ENCODE measurements around the gene MYZAP. TPM values are rescaled to one million over a fixed set of nuclear protein-coding genes. Genes with fewer than 3 reads are reported as not detected.

MYZAP gene
- total RNA-seq, 1 experiment from 2014 or later = 5.9 TPM

GRCh38 chr15:57662802-57663201 is 71.1 kb downstream of the MYZAP start:
- H3K4me1 ChIP-seq (replicated peaks; ENCODE audit: insufficient read depth) = 0 out of 2 replicates have a peak, but pooled peaks cover 4% of the 10 kb centered on the region
- no peak overlapping the region for H3K27ac ChIP-seq
- no peak for DNase-seq
- intact Hi-C loops (cut with micrococcal nuclease; ENCODE audit: unreplicated experiment) = no loop called here
- no peak for TF ChIP-seq CTCF (conservative IDR thresholded peaks at IDR 0.05)
- no peak for TF ChIP-seq EZH2 (IDR thresholded peaks at IDR 0.05; ENCODE audit: low read depth)
- no peak overlapping the region for H3K4me2 ChIP-seq
- no TSS peak for BruUV-seq (replicated peaks)
- H3K4me3 ChIP-seq = no peak overlapping the region
- no peaks in the 10 kb centered on the region for H3K36me3 ChIP-seq (ENCODE audit: low read depth)
- H3K9me2 ChIP-seq (ENCODE audit: insufficient read depth) = no peaks in the 10 kb centered on the region
- no peaks in the 10 kb centered on the region for H3F3A ChIP-seq (ENCODE audit: insufficient read depth, low read depth)
- H2AFZ ChIP-seq = no peak overlapping the region
- no peaks in the 10 kb centered on the region for H3K27me3 ChIP-seq (ENCODE audit: insufficient read depth, low read depth)
- no peaks in the 10 kb centered on the region for H3K79me2 ChIP-seq (ENCODE audit: low read depth)
- no peaks in the 10 kb centered on the region for H3K9me3 ChIP-seq (ENCODE audit: insufficient read depth, low read depth)
- H4K20me1 ChIP-seq (ENCODE audit: insufficient read depth) = no peaks in the 10 kb centered on the region
- POLR2A ChIA-PET (ENCODE audit: unreplicated experiment) = no interaction called here
- CTCF ChIA-PET = interaction anchor here (0.6 to 1.0 kb wide), 4 partner anchors 69 to 1414 kb away, joined by 3 to 12 read pairs (median 8); no protein-coding TSS in a partner anchor

GRCh38 chr15:57663262-57663661 is 71.6 kb downstream of the MYZAP start:
- H3K9me2 ChIP-seq (ENCODE audit: insufficient read depth) = no peaks in the 10 kb centered on the region
- BruUV-seq (replicated peaks) = no TSS peak

GRCh38 chr15:57665194-57665593 is 73.5 kb downstream of the MYZAP start:
- CTCF ChIA-PET = no interaction called here
- H3K27ac ChIP-seq = no peak overlapping the region
- no peak for TF ChIP-seq EZH2 (IDR thresholded peaks at IDR 0.05; ENCODE audit: low read depth)
- TF ChIP-seq CTCF (conservative IDR thresholded peaks at IDR 0.05) = no peak
- no peak overlapping the region for H3K4me3 ChIP-seq
- H3K79me2 ChIP-seq (ENCODE audit: low read depth) = no peaks in the 10 kb centered on the region
- no peaks in the 10 kb centered on the region for H3K27me3 ChIP-seq (ENCODE audit: insufficient read depth, low read depth)
- no peak overlapping the region for H3K4me2 ChIP-seq
- no peaks in the 10 kb centered on the region for H3K36me3 ChIP-seq (ENCODE audit: low read depth)
- H4K20me1 ChIP-seq (ENCODE audit: insufficient read depth) = no peaks in the 10 kb centered on the region
- H3F3A ChIP-seq (ENCODE audit: insufficient read depth, low read depth) = no peaks in the 10 kb centered on the region
- no peaks in the 10 kb centered on the region for H3K9me2 ChIP-seq (ENCODE audit: insufficient read depth)
- POLR2A ChIA-PET (ENCODE audit: unreplicated experiment) = no interaction called here
- no peaks in the 10 kb centered on the region for H3K9me3 ChIP-seq (ENCODE audit: insufficient read depth, low read depth)
- BruUV-seq (replicated peaks) = no TSS peak
- intact Hi-C loops (cut with micrococcal nuclease; ENCODE audit: unreplicated experiment) = no loop called here
- DNase-seq = no peak
- H2AFZ ChIP-seq = no peak overlapping the region
- H3K4me1 ChIP-seq (replicated peaks; ENCODE audit: insufficient read depth) = 0 out of 2 replicates have a peak, but pooled peaks cover 4% of the 10 kb centered on the region

More at GRCh38 chr15:57663262-57663661, 71.6 kb downstream of the MYZAP start:
- Histone ChIP-seq H3F3A (ENCODE audit: insufficient read depth, low read depth) (no peaks in the 10 kb centered on the region), H3K4me2 (no peak overlapping the region), H3K27me3 (ENCODE audit: insufficient read depth, low read depth) (no peaks in the 10 kb centered on the region), H3K4me3 (no peak overlapping the region), H3K4me1 (replicated peaks; ENCODE audit: insufficient read depth) (0 out of 2 replicates have a peak, but pooled peaks cover 4% of the 10 kb centered on the region), H3K79me2 (ENCODE audit: low read depth) (no peaks in the 10 kb centered on the region), H3K9me3 (ENCODE audit: insufficient read depth, low read depth) (no peaks in the 10 kb centered on the region), H3K36me3 (ENCODE audit: low read depth) (no peaks in the 10 kb centered on the region), H2AFZ (no peak overlapping the region), H3K27ac (no peak overlapping the region), H4K20me1 (ENCODE audit: insufficient read depth) (no peaks in the 10 kb centered on the region)
- intact Hi-C loops (cut with micrococcal nuclease; ENCODE audit: unreplicated experiment) = no loop called here
- DNase-seq = no peak
- CTCF ChIA-PET = interaction anchor here (0.6 to 1.0 kb wide), 4 partner anchors 69 to 1413 kb away, joined by 3 to 12 read pairs (median 8); no protein-coding TSS in a partner anchor
- POLR2A ChIA-PET (ENCODE audit: unreplicated experiment) = no interaction called here
- TF ChIP-seq EZH2 (IDR thresholded peaks at IDR 0.05; ENCODE audit: low read depth) = no peak
- TF ChIP-seq CTCF (conservative IDR thresholded peaks at IDR 0.05) = no peak

Measured in PC-9 (cell line).